VCaP (cell line): ENCODE measurements around the gene ZIK1.

Experiments used
- H3K27ac ChIP-seq: fragments of 450-650 bp; 2 replicates; pipeline ENCODE4 v1.5.1; 2017
- CTCF ChIP-seq: fragments of 450-650 bp; conservative IDR thresholded peaks from 2 replicates; pipeline ENCODE4 v1.5.1; 2017; ENCODE audit warnings: mild to moderate bottlenecking, moderate library complexity

The ZIK1 gene

GRCh38 chr19:57613941-57614743 is 30.2 kb downstream of the ZIK1 start, which contains the start of gene ZNF134:
Gene ZNF134, plus strand, starts transcription at chr19:57614242. Its CDS starts 5,227 bp downstream, at chr19:57619469.
- no peak for TF ChIP-seq CTCF
- H3K27ac ChIP-seq: peak within 1 kb of the TSS; percentile 90

DNA sequence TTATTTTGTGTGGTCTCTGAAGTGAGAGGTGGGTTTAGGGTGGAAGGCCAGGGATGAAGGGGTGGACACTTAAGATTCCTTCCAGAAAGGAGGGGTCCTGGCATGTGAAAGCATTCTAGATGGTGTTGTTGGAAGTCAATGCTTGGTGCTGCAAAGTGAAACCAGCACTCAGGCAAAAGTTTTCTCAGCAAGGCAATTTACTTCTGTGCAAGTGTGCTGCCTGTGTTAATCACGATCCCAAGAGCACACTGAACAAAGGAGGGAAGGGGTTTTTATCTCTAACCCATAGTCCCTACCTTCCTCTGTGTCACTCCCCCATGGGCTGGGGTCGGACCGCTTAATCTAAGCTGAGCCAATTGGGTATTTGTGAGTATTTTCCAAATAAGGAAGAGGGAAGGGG is 31.4 kb downstream of the ZIK1 start:
- TF ChIP-seq CTCF: no peak
- H3K27ac ChIP-seq: peak overlapping the region; percentile 90; the same call in 1 of the 2 replicates

DNA sequence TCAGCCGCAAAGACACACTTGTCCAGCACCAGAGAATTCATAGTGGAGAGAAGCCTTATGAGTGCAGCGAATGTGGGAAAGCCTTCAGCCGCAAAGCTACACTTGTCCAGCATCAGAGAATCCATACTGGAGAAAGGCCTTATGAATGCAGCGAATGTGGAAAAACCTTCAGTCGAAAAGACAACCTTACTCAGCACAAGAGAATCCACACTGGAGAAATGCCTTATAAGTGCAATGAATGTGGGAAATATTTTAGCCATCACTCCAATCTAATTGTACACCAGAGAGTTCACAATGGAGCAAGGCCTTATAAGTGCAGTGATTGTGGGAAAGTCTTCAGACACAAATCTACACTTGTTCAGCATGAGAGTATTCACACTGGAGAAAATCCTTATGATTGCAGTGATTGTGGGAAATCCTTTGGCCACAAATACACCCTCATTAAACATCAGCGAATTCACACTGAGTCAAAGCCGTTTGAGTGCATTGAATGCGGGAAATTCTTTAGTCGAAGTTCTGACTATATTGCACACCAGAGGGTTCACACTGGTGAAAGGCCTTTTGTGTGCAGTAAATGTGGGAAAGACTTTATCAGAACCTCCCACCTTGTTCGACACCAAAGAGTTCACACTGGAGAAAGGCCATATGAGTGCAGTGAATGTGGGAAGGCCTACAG is 36.9 kb downstream of the ZIK1 start:
- no peak for TF ChIP-seq CTCF

GRCh38 chr19:57623091-57623490 is 39.1 kb downstream of the ZIK1 start:
- no peak for TF ChIP-seq CTCF
- no peak overlapping the region for H3K27ac ChIP-seq

More for the DNA sequence above, 36.9 kb downstream of the ZIK1 start:
- no peak overlapping the region for H3K27ac ChIP-seq

GRCh38 chr19:57632987-57633831 is 49.3 kb downstream of the ZIK1 start, which contains the start of gene ZNF211:
Gene ZNF211, plus strand, starts transcription at chr19:57633168. Its CDS starts 179 bp downstream, at chr19:57633347.
- no peak for TF ChIP-seq CTCF
- H3K27ac ChIP-seq: peak within 1 kb of the TSS; percentile 83

DNA sequence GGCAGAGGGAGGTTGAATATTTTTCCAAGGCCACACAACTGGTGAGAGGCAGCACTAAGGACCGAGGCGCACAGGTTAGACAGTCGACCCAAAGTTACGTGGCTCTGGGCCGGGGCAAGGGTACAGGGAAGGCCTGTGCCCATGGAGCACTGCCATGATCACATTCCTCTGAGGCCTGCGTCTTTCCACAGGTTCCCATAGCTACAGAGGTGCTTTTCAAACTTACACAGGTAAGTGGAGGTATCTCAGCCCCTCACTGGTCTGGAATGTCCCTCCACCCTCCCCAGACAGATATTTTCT is 49.8 kb downstream of the ZIK1 start:
- TF ChIP-seq CTCF: no peak
- H3K27ac ChIP-seq: peak overlapping the region; percentile 83

DNA sequence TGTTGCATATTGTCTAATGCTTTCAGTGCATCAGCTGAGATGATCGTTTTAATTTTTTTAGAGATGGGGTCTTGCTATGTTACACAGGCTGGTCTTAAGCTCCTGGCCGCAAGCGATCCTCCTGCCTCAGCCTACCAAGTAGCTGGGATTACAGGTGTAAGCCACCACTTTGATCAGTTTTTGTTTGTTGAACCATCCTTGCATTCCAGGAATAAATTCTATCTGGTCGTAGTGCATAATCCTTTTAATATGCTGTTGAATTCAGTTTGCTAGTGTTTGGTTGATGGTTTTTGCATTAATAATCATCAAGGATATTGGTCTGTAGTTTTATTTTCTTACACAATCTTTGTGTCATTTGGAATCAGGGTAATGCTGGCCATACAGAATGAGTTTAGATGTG is 53.4 kb downstream of the ZIK1 start:
- TF ChIP-seq CTCF: no peak
- no peak overlapping the region for H3K27ac ChIP-seq
